ENCODE data around the gene RFWD3. TPM values are rescaled to one million over a fixed set of nuclear protein-coding genes. Genes with fewer than 3 reads are reported as not detected.

Gene RFWD3
- total RNA-seq, 2 donors from 2014 or later, result 12.3 to 13.2 TPM

Other genes starting within 250 kb of the RFWD3 start
- under 1 TPM; 0.52 to 0.60 TPM for gene CLEC18B, start 245.4 kb downstream of the RFWD3 start, total RNA-seq
- gene GLG1, start 59.8 kb downstream of the RFWD3 start, total RNA-seq, result 100 to 1,000 TPM; 101 to 143 TPM
- 10 to 100 TPM; 13.7 to 14.4 TPM for gene MLKL, start 34.0 kb upstream of the RFWD3 start, total RNA-seq
- not detected for gene FA2H, start 107.9 kb upstream of the RFWD3 start, total RNA-seq

Measured in posterior vena cava (tissue), 2 donors.